Measurements from ENCODE around the gene AHCYL2.
"Not testable (repeated sequence)": the region's sequence is repeated elsewhere in the genome, so short reads cannot be mapped to it uniquely, and the experiment has no call there.

Gene AHCYL2

DNA sequence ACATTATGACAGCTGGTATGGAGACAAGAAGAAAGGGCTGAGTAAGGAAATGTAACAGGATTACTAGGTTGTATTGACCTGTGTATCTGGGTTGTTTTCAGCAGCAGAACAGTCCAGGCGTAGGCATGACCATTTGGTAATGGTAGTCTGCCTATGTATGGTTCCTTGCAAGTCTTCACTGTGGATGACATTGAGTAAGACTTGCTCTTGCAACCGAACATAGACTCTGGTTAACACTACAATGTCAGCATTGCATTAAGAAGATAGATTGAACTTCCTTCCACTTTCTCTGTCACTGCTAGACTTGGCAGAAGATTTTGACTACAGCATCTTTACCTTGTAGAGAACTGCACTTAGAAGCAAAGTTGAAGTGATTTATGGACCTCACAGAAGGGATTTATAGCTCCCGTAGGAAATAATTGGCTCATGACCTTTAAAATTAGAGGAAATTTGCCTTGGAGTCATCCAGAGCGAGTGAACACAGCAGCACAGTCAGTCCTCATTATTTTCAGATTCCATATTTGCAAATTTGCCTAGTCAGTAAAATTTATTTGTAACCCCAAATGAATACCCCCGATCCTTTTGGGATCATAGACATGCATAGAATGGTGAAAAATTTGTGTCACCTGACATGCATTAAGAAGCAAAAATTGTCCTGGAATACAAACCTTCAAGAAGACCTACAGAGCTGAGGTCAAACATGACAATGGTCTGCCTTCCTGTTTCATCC lies 129.8 kb downstream of the AHCYL2 start:
- no peak for DNase-seq (ENCODE audit: low read depth)

DNA sequence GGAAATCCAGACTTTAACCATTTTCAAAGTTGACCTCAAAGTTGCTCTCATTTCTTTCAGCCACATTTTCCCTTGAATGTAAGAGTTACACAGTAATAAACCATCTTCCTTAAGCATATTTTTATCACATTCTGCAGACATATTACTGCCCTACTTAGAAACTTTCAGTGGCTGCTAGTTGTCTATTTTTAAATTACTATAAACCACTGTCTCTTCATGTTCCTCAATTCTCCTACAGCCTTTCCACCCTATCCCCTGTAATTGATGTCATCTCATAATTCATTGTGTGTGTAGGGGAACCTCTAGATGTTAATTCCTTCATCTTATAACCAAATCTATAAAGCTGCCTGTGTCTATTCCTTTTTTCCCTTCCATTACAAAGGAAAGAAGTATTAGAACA lies 131.3 kb downstream of the AHCYL2 start:
- DNase-seq (ENCODE audit: low read depth) = no peak

DNA sequence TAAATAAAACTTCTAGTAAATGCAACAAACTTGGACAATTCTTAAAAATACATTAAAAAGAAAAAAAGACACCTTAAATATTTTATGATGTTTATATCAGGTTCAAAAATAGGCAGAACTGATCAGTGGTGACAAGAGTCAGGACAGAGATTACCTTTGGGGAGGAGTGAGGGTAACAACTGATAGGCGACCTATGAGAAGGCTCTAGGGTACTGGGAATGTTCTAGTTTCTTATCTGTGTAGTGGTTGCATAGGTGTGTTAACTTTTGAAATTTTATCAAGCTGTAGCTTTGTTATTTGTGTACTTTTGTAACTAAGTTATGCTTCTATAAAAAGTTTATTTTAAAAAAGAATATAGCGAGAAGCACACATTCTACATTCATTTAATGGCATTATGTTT lies 134.3 kb downstream of the AHCYL2 start:
- no peak for DNase-seq (ENCODE audit: low read depth)

DNA sequence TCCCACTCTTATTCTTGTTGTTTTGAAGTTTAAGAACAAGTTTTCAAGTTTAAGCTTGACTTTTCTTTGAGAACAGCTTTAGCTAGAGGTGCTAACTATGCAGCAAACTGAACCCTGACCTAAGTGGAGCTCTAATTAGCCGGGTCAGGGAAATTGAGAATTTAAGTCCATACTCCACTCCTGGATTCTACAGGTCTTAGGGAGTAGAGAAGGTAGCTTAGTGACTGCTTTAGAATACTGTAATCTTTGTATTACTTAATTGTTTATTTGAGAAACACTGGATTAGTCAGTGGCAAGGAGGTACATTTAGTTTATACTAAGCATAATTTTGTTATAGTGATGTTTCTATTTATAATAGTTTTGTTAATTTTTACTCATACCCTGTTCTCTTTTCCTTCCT lies 134.8 kb downstream of the AHCYL2 start:
- DNase-seq (ENCODE audit: low read depth) = no peak

DNA sequence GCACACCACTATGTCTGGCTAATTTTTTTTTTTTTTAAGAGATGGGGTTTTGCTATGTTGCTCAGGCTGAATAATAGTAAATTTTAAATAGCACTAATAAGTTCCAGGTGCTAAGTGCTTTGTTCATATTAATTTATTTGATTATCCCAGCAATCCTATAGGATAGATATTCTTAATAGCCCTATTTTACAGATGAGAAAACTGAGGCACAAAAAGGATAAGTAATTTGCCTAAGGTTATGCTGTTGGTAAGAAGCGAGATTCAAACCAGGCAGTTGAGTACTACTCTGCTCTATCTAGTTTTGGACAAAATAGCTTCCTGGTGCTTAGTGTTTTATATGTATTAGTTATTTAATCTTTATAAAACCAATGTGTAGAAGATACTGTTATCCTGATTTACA lies 136.9 kb downstream of the AHCYL2 start:
- no peak for DNase-seq (ENCODE audit: low read depth)

DNA sequence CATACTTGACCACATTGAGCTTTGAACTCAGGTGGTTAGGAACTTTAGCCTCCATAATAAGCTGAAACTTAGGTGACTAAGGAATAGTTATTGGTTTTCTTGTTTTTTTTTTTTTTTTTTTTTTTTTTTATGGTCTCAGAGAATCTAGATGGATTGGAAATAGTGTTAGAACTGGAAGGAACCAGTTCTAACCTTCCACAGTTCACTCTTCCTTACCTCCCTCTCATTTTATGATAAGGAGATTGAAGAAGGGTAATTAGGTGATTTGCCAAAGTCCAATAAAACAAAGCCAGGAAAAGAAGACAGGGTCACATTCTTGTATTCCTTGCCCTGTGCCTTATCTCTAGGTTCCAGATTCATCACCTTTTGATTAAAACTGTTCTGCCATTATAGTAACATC lies 137.7 kb downstream of the AHCYL2 start:
- DNase-seq (ENCODE audit: low read depth) = no peak

DNA sequence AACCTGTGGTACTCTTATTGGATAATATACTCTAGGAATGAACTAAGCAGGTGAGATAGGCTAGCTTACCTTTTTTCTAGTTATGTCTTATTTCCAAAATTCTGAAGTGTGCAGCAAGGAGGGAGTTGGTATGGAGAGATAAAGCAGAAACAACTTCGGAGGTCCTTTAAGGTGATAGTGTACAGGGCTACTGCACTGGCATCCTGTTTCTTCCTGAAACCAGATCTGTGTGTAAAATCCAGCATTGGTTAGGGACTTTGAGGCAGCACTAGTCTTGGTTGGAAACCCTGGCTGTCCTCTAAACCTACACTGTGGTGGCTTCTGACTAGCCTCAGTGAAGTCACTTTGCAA lies 142.5 kb downstream of the AHCYL2 start:
- no peak for DNase-seq (ENCODE audit: low read depth)

DNA sequence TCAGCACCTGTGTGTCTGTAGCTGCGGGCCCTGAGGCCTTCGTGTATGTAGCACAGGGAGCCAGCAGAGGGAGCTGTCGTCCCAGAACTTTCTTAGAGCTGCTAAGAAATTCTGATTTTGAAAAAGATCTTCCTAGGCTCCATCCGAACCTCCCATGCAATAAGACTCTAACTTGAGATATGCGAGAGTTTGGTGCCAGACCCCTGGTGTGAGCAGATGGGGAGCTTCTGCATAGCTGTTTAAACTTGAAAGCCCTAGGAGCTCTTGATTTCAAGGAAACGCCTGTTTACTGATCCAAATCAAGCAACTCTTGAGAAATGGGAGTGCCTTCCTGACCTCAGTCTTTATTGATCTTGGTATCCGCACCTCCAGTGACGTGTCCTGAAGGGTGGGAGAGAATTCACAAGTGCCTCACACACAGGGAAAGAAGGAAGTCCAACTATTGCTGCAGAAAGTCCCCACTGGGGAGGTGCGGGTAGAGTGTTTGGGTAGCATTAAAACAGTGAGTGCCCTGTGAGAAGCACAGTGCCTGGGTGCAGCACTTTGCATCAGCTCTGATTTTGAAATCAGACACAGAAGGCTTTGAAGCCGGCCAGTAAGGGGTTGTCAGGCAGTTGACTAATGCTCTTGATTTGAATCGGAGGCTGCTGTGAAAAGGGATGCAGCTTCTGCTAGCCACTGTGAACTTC lies 143.0 kb downstream of the AHCYL2 start:
- peak; percentile 32 for DNase-seq (ENCODE audit: low read depth)

DNA sequence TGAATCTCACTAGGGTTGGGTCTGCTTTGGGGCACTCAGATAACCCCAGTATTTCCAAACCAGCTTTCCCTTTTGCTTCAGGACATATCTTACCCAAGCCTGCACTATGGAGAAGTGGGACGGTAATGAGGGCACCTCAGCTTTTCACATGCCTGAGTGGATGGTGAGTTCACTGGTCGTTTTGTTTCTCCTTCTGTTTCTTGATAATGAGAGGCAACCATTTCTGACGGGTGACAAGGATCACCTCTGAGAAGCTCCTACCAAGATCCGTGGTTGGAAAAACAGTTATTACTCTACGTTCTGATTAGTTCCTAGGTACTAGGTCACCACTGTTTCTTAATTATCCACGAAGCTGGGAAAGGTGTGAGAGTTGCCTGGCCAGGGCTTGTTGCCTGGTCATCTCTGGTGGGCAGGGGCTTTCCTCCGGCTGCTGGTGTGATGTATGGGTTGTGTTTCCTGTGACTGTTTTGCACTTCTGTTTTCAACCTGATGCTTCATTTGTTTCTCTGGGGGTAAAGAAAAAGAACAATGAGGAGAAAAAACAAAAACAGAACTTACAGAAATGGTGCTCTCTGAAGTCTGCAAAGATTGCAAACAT lies 143.7 kb downstream of the AHCYL2 start:
- no peak for DNase-seq (ENCODE audit: low read depth)

DNA sequence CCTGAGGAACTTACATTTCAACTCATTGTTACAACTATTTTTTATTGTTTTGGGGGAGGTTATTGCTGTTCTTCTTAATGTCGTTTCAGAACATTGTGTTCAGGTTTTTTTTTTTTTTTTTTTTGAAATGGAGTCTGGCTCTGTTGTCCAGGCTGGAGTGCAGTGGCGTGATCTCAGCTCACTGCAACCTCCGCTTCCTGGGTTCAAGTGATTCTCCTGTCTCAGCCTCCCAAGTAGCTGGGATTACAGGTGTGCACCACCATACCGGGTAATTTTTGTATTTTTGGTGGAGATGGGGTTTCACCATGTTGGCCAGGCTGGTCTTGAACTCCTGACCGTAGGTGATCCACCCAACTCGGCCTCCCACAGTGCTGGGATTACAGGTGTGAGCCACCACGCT lies 144.6 kb downstream of the AHCYL2 start:
- not testable (repeated sequence) for DNase-seq (ENCODE audit: low read depth)

DNA sequence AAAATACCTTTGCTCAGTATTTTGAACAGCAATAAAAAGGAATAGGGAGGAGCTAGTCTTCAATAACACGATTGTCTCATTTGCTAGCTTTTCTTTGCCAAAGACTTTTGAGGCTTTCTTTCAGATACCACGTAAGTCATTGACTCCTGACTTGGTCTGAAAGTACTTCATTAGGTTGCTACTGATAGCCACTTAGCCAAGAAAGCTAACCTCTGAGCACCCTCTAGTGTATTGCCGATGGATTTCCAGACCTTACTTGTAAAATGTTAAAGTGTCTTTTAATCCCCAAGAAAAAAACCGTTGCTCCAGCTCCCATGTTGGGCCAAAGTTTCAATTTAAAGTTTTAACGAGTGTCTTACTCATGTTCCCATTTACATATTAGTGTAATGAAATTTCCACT lies 146.0 kb downstream of the AHCYL2 start:
- no peak for DNase-seq (ENCODE audit: low read depth)

DNA sequence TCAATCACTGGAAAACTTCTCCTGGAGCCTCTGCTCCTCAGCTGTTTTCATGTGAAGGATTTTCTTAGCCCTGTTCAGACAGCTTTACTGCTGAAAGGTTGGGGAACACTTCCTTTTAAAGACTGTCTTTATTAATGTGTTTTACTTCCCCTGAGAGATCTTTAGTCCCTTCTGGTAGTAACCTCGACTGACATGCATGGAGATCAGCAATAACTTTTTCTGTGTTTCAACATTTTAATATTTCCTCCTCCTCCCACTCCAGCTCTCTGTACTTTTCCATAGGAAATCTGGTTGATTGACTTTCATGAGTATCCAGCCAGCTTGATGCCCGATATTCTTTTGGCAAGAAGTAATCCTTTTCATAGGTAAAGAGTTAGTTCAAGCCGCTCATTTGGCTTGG lies 146.7 kb downstream of the AHCYL2 start:
- DNase-seq (ENCODE audit: low read depth) = no peak

DNA sequence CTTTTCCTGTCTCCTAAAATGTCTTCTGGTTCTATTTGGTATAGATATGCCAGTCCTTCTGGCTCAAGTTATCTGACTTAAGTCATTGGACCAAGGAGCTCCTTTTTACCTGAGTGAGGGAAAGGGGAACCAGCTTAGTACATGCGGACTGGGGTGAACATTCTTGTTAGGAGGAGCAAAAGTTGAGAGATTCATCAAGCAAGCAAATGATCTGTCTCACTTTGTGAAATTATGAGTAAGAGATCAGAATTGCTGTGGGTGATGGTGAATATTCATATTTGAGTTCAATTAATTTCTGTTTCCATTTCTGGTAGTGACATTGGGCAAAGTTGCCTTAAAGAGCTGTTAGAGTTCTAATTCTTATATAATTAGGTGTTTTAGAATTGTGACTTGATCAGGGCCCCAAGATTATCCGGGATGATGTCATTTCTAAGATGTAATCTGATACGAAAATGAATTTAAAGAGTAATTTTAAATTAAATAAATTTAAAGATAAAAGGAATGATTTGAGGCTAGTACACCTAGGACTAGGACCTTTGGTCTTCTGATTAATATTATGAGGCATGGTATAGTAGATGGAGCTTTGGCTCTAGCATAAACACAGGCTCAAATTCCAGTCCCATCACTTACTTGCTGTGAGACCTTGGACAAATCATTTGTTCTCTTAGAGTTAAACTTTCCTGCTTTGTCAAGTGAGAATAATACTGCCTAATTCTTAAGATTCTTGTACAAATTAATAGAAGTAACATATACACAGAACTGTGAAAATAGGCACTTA lies 149.0 kb downstream of the AHCYL2 start:
- no peak for DNase-seq (ENCODE audit: low read depth)

DNA sequence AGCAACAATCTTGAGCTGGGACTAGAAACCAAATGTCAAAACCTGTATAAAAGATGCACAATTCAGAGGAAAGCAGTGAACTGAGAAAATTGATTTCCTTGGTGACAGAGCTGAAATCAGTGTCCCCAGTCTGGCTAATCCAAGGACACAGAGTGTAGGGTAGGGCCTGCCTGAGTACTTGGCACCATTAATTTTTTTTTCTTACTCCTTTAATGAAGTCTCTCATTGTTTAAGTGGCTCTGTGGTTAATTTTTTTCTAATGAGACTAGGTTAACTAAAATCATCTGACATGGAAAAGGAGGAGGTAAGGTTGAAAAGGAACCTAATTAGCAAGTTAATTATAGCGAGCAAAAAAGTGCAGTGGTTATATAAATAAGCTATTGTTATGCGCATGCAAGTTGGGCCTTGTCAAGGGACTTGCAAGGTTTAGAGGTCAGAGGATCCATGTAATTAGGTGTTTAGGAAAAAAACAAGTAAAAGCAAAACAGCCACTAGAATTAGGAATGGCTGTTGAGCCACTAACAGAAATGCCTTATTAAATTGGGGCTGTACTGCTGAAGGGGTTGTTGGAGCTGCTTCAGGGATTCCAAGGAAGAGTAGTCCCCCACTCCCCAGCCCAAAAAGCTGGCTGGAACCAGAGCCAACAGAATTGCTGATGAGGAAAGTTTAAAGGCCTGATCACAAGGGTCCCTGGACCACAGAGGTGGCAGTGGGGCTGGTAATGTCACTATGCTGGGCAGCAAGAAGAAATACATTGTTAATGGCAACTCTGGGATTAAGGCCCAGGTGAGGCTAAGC lies 150.5 kb downstream of the AHCYL2 start:
- DNase-seq (ENCODE audit: low read depth) = no peak

DNA sequence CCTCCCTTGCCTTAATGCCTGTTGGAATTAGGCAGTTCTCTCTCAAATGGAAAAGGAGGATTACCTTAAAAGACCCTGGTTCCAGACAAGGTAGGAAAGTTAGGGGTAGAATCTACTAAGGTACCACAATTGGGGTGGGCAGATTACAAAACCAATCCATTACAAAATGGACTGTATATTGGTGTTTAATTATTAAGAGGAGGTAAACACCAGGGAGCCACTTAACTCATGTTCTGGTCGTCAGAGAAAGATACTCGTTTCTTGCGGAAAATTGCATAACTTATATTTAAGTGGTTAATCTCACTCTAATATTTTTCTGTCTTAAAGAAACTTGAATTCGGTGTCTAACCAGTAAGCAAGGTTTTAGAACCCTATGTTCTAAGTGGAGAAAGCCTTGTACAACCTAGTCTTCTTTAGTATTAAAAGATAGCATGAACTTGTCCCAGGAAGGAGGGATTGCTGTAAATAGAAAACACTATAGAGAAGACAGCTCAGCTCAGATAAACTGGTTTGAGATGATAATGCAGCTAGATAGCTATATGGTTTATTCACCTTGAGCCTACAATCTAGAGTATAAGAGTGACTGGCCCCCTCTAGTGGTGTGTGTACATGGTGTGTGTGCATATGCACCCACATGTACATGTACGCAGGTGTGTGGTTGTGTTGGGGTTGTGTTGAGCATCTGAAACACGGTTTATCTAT lies 151.4 kb downstream of the AHCYL2 start:
- DNase-seq (ENCODE audit: low read depth) = peak; percentile 10

DNA sequence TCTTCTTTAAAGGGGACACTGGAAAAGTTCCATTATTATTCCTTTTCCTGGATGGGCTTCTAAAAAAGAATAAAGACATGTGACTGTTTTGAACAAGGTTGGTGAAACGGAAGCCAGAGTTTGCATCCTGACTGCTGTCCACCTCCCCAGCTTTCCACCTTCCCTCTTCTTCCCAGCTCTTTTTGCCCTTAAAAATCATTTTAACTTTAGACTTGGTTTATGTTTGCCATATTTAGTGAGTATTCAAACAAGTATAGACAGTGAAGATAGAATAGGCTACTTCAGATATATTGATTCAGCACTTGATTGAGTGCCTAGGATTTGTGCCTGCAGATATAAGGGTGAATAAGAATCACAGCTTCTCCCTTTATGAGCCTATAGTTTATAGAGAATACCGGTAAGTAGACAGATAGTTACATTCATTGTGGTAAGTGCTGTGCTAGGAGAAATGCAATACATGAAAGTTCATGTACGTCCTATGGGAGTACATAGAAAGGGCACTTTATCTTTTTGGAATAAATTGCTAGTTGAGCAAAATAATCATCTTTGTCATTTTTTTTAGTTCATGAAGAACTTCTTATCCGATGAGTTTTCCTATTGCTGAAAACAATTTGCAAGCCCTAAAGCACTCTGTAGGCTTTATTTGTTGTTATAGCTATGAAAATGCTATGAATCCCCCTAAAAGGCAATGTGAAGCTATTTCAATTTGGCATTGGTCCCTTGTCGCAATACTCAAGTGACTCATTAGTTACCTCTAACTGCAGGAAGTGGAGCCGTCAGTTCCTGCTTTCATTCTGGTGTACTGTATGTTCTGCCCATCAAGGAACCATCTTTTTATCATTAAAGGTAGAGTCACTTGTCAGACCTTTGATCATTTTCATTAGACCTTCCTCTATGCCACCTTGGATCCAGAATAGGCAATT lies 152.2 kb downstream of the AHCYL2 start:
- no peak for DNase-seq (ENCODE audit: low read depth)

DNA sequence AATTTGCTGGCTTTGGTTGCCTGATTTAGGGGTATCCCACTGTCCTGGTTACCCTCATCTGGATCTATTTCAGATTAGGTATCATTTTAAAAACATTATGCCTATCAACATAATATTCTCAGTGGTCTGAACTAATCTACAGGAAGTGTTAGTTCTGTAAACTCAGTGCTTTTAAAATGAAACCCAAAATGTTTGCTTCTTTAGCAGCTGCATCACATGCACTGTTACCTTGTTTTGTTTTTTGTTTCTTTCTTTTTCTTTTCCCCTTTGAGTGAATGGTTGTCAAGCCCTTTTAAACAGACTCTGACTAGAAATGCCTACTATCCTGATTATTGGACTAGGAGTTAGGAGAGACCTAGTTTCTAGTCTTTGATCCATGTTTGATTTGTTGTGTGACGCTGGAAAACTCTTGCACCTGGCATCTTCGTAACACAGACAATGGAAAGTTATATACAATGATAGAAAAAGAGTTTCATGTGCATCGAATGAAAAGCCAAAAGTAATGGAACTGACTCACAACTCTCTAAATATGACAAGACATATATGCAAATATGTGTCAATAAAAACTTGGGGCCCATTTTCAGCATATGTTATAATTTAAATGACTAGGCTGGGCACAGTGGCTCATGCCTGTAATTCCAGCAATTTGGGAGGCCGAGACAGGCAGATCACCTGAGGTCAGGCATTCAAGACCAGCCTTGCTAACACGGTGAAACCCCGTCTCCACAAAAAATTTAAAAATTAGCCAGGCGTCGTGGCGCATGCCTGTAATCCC lies 157.1 kb downstream of the AHCYL2 start:
- DNase-seq (ENCODE audit: low read depth) = no peak

DNA sequence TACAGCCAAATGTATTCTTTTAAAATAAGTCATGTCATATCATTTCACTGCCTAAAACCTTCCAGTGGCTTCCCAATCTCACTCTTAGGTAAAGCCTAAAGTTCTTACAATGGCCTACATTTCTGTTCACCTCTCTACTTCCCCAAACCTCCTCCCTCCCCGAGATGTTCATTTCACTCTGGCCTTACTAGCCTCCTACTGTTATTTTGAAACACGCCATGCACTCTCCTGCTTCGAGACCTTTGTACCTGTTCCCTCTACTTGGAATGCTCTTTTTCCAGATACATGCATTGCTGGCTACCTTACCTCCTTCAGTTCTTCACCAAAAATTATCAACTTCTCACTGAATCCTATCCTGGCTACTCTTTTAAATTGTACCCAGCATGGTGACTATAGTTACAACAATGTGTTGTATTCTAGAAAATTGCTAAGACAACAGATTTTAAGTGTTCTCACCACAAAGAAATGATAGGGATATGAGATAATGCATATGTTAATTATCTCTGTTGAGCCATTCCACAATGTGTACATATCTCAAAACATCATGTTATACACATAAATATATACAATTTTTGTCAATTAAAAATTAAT lies 158.8 kb downstream of the AHCYL2 start:
- DNase-seq (ENCODE audit: low read depth) = no peak

DNA sequence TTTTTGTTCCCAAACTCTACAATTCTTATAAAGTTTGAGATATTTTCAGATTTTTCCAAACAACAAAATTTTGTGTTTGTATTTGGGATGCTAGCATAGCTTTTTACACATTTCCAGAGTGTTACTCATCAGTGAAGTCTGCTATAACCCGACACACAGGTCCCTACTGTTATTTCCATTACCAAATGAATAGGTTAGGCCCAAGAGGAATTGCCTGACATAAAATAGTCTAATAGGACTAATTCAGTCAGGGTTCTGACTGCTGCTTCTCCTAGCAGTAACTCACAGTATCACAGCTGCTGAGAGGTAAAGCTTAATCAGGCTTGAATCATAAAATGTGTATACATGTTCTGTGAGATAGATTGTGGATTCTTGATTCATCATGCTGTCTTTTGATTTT lies 160.3 kb downstream of the AHCYL2 start:
- DNase-seq (ENCODE audit: low read depth) = no peak

All from non-pigmented ciliary epithelial cell (primary cell).